Transverse colon (tissue), 4 donors: ENCODE measurements around the gene TRAPPC2B.

Source experiments
- CTCF ChIP-seq, 5 experiments: fragments of 200-600 bp in 3 of 5; fragments of 450-650 bp in 2 of 5; sonication (generic) in 3 of 5; IDR thresholded peaks; 1 replicate in 2 of 5; 2 replicates in 3 of 5; pipeline ENCODE4 v1.5.1; 2016 to 2017; ENCODE audit warnings: antibody characterized with exemption in 5 of 5, inconsistent platforms in 3 of 5, mild to moderate bottlenecking in 2 of 5, moderate library complexity in 1 of 5
- EP300 ChIP-seq: sonication (generic); formaldehyde crosslinking; IDR thresholded peaks from one replicate; pipeline ENCODE4 v1.6.1; 2017; ENCODE audit warnings: antibody characterized with exemption, low read depth
- POLR2A ChIP-seq: fragments of 450-650 bp; IDR thresholded peaks from one replicate; pipeline ENCODE4 v1.6.1; 2016; ENCODE audit warnings: antibody characterized with exemption, mild to moderate bottlenecking, moderate library complexity
- POLR2AphosphoS5 ChIP-seq, 3 donors: sonication (generic); formaldehyde crosslinking; IDR thresholded peaks; one replicate each; pipeline ENCODE4 v1.6.1; 2016; ENCODE audit warnings: antibody characterized with exemption in 3 of 3

- TF ChIP-seq CTCF (IDR thresholded peaks at IDR 0.05) (no peak), POLR2AphosphoS5 (IDR thresholded peaks at IDR 0.05) (no peak), POLR2A (no peak), EP300 (no peak)
These were observed 35.5 kb downstream of the TRAPPC2B start for GRCh38 chr19:57398868-57399267.
